GM23338 (cell line): ENCODE measurements around the gene KDELR1. TPM values are rescaled to one million over a fixed set of nuclear protein-coding genes. Genes with fewer than 3 reads are reported as not detected.

ENCODE experiments used
- ATAC-seq: fragments of 200-7000 bp; cut with Tn5 transposase; 3 replicates; pipeline ENCODE4 v1.9.1; 2020
- DNase-seq: peaks from one replicate; pipeline ENCODE4 v3.0.0-alpha.2; 2015; ENCODE audit warnings: low spot score
- H2AFZ ChIP-seq: fragments of 200-600 bp; sonication (generic); 2 replicates; pipeline ENCODE4 v1.8.0; 2016; ENCODE audit warnings: antibody characterized with exemption, mild to moderate bottlenecking, moderate library complexity
- H3F3A ChIP-seq: fragments of 200-600 bp; sonication (generic); replicated peaks from 2 replicates; pipeline ENCODE4 v1.8.0; 2017; ENCODE audit warnings: antibody characterized with exemption, mixed run types, low read depth
- H3K27ac ChIP-seq: fragments of 200-600 bp; sonication (generic); 2 replicates; pipeline ENCODE4 v1.6.1; 2016; ENCODE audit warnings: low read depth
- H3K27me3 ChIP-seq: fragments of 200-600 bp; sonication (generic); 2 replicates; pipeline ENCODE4 v1.8.0; 2016; ENCODE audit warnings: mild to moderate bottlenecking, mixed run types, moderate library complexity; ENCODE audit not compliant: insufficient read depth
- H3K36me3 ChIP-seq: fragments of 200-600 bp; sonication (generic); 2 replicates; pipeline ENCODE4 v1.8.0; 2016; ENCODE audit warnings: mild to moderate bottlenecking; ENCODE audit not compliant: insufficient read depth
- H3K4me1 ChIP-seq: fragments of 200-600 bp; sonication (generic); 2 replicates; pipeline ENCODE4 v1.8.0; 2016; ENCODE audit warnings: mild to moderate bottlenecking, moderate library complexity; ENCODE audit not compliant: insufficient read depth
- H3K4me2 ChIP-seq: fragments of 200-600 bp; sonication (generic); 2 replicates; pipeline ENCODE4 v1.7.1; 2017; ENCODE audit warnings: mixed run types
- H3K4me3 ChIP-seq: fragments of 200-600 bp; sonication (generic); 2 replicates; pipeline ENCODE4 v1.6.1; 2016; ENCODE audit warnings: mixed run types
- H3K79me2 ChIP-seq: fragments of 200-600 bp; sonication (generic); replicated peaks from 2 replicates; pipeline ENCODE4 v1.8.0; 2017; ENCODE audit warnings: mild to moderate bottlenecking; ENCODE audit not compliant: insufficient read depth
- H3K9me2 ChIP-seq: fragments of 200-600 bp; sonication (generic); 2 replicates; pipeline ENCODE4 v1.8.0; 2017; ENCODE audit not compliant: insufficient read depth
- H4K20me1 ChIP-seq: fragments of 200-600 bp; sonication (generic); replicated peaks from 2 replicates; pipeline ENCODE4 v1.8.0; 2017; ENCODE audit warnings: mild to moderate bottlenecking; ENCODE audit not compliant: insufficient read depth
- H3K27ac Mint-ChIP-seq: 2 replicates; pipeline ENCODE4 v1.8.0; 2020; ENCODE audit warnings: inconsistent platforms, mild to moderate bottlenecking, moderate library complexity, mixed read lengths
- H3K27me3 Mint-ChIP-seq: 3 replicates; pipeline ENCODE4 v1.8.0; 2022; ENCODE audit warnings: low read depth, mild to moderate bottlenecking, moderate library complexity, mixed read lengths, inconsistent platforms; ENCODE audit not compliant: insufficient read depth, poor library complexity
- H3K36me3 Mint-ChIP-seq: 3 replicates; pipeline ENCODE4 v1.8.0; 2021; ENCODE audit warnings: low read depth, mild to moderate bottlenecking, inconsistent platforms, moderate library complexity, mixed read lengths
- H3K4me1 Mint-ChIP-seq: 3 replicates; pipeline ENCODE4 v1.8.0; 2020; ENCODE audit warnings: mild to moderate bottlenecking, inconsistent platforms, mixed read lengths
- H3K4me3 Mint-ChIP-seq: 3 replicates; pipeline ENCODE4 v1.8.0; 2021; ENCODE audit warnings: moderate library complexity, mild to moderate bottlenecking, inconsistent platforms, mixed read lengths
- H3K9me3 Mint-ChIP-seq: 3 replicates; pipeline ENCODE4 v1.8.0; 2020; ENCODE audit warnings: moderate library complexity, mild to moderate bottlenecking, inconsistent platforms, mixed read lengths
- CREB1 ChIP-seq: fragments of 250-450 bp; sonication (Bioruptor Pico); IDR thresholded peaks from 2 replicates; pipeline ENCODE4 v1.5.0; 2020; ENCODE audit warnings: low read depth, mild to moderate bottlenecking, moderate library complexity
- CTCF ChIP-seq, 2 experiments: fragments of 200-600 bp in 1 of 2; sonication (generic) in 1 of 2; conservative IDR thresholded peaks; 2 replicates each; pipeline versions ENCODE4 v1.5.1 to v1.6.1; 2016 to 2017; ENCODE audit warnings: antibody characterized with exemption in 2 of 2, low read depth in 2 of 2, mild to moderate bottlenecking in 2 of 2, moderate library complexity in 1 of 2
- ETS1 ChIP-seq: IDR thresholded peaks from 2 replicates; pipeline ENCODE4 v1.6.1; 2016; ENCODE audit warnings: antibody characterized with exemption
- EZH2 ChIP-seq: fragments of 200-600 bp; sonication (generic); IDR thresholded peaks from one replicate; pipeline ENCODE4 v1.8.0; 2017; ENCODE audit warnings: antibody characterized with exemption, mild to moderate bottlenecking, low read depth; ENCODE audit not compliant: unreplicated experiment
- EZH2phosphoT487 ChIP-seq: fragments of 200-600 bp; sonication (generic); IDR thresholded peaks from one replicate; pipeline ENCODE4 v1.8.1; 2018; ENCODE audit warnings: antibody characterized with exemption; ENCODE audit not compliant: unreplicated experiment
- JUNB ChIP-seq: IDR thresholded peaks from one replicate; pipeline ENCODE4 v1.6.1; 2016; ENCODE audit warnings: antibody characterized with exemption; ENCODE audit not compliant: unreplicated experiment
- STAT1 ChIP-seq: IDR thresholded peaks from one replicate; pipeline ENCODE4 v1.6.1; 2016; ENCODE audit warnings: antibody characterized with exemption; ENCODE audit not compliant: unreplicated experiment
- ZNF114 ChIP-seq: fragments of 250-450 bp; sonication (Bioruptor Pico); IDR thresholded peaks from 2 replicates; pipeline ENCODE4 v1.5.0; 2020; ENCODE audit warnings: mild to moderate bottlenecking, moderate library complexity
- ZNF462 ChIP-seq: fragments of 250-450 bp; sonication (Bioruptor Pico); IDR thresholded peaks from 2 replicates; pipeline ENCODE4 v1.5.0; 2020; ENCODE audit warnings: mild to moderate bottlenecking, moderate library complexity
- polyA plus RNA-seq: library from polyadenylated mRNA; unstranded; fragments of >200 nt; fragmentation: Nextera tagmentation; extraction: Ambion mirVana; gene quantifications from 2 replicates; pipeline ENCODE4 v1.2.1, GENCODE V29; 2016
- total RNA-seq: library from RNA; depleted of rRNA; stranded (reverse); fragments of >200 nt; shearing (Covaris generic); gene quantifications from 2 replicates; pipeline ENCODE4 v1.2.3, GENCODE V29; 2014

KDELR1 gene
- total and polyA plus RNA-seq, 2 experiments from 2014 or later, result 176 to 184 TPM

- TF ChIP-seq STAT1, result no peak
- no peak for TF ChIP-seq JUNB
- TF ChIP-seq ZNF114, result no peak
- no peak for TF ChIP-seq CREB1 (CRISPR knock-in tag)
- TF ChIP-seq EZH2phosphoT487, result no peak
- TF ChIP-seq ETS1, result no peak
- H3K27me3 ChIP-seq, result no peaks in the 10 kb centered on the region
- no peak overlapping the region for H3K4me3 ChIP-seq
- DNase-seq (no peak), ATAC-seq (no peak)
- H3K9me3 Mint-ChIP-seq, result peaks cover 3% of the 10 kb centered on the region; the same call in 1 of the 3 replicates
- peaks cover 4% of the 10 kb centered on the region for H3K4me1 Mint-ChIP-seq
- H3K4me3 Mint-ChIP-seq, result no peak overlapping the region
- no peak overlapping the region for H2AFZ ChIP-seq
- H3K27me3 Mint-ChIP-seq, result peaks cover 9% of the 10 kb centered on the region
- peaks cover 9% of the 10 kb centered on the region for H3F3A ChIP-seq
- H3K79me2 ChIP-seq, result peaks cover 21% of the 10 kb centered on the region
- peaks cover 17% of the 10 kb centered on the region for H4K20me1 ChIP-seq
- peaks cover 33% of the 10 kb centered on the region for H3K36me3 ChIP-seq
- H3K36me3 Mint-ChIP-seq, result peaks cover 73% of the 10 kb centered on the region
- H3K9me2 ChIP-seq, result no peaks in the 10 kb centered on the region
- no peaks in the 10 kb centered on the region; the same call in 1 of the 2 replicates for H3K4me1 ChIP-seq
- no peak overlapping the region for H3K4me2 ChIP-seq
- no peak overlapping the region for H3K27ac ChIP-seq
- no peak overlapping the region for H3K27ac Mint-ChIP-seq
Measured at GRCh38 chr19:48386981-48387380, 4.4 kb downstream of the KDELR1 start.

- no peak overlapping the region for H2AFZ ChIP-seq
- no peaks in the 10 kb centered on the region for H3K27me3 ChIP-seq
- H3K4me1 ChIP-seq, result no peaks in the 10 kb centered on the region; the same call in 1 of the 2 replicates
- H3K79me2 ChIP-seq, result peaks cover 13% of the 10 kb centered on the region
- Mint-ChIP-seq H3K4me1 (no peaks in the 10 kb centered on the region; the same call in 2 of the 3 replicates), H3K9me3 (peaks cover 3% of the 10 kb centered on the region; the same call in 1 of the 3 replicates), H3K27ac (no peak overlapping the region), H3K27me3 (peaks cover 6% of the 10 kb centered on the region), H3K4me3 (no peak overlapping the region), H3K36me3 (peaks cover 80% of the 10 kb centered on the region)
- peaks cover 17% of the 10 kb centered on the region for H4K20me1 ChIP-seq
- no peak overlapping the region for H3K27ac ChIP-seq
- DNase-seq (no peak), ATAC-seq (no peak)
- no peaks in the 10 kb centered on the region for H3K9me2 ChIP-seq
- H3F3A ChIP-seq, result peaks cover 13% of the 10 kb centered on the region; the same call in 1 of the 2 replicates
- TF ChIP-seq ETS1 (no peak), EZH2 (no peak), ZNF462 (CRISPR knock-in tag) (no peak), JUNB (no peak), STAT1 (no peak), ZNF114 (no peak), CTCF (conservative IDR thresholded peaks at IDR 0.05; ENCODE audit: low read depth in 2 of 2) (no peak)
- H3K4me2 ChIP-seq, result no peak overlapping the region
- H3K36me3 ChIP-seq, result peaks cover 33% of the 10 kb centered on the region
- no peak overlapping the region for H3K4me3 ChIP-seq
Measured at GRCh38 chr19:48385461-48386087, 5.8 kb downstream of the KDELR1 start.
